HG03521 (cell line): ENCODE results near the gene GTPBP3.

Source experiments
- ATAC-seq: cut with Tn5 transposase; IDR thresholded peaks from one replicate; pipeline ENCODE4 v1.9.1; 2021; ENCODE audit warnings: mild to moderate bottlenecking, moderate library complexity; ENCODE audit not compliant: unreplicated experiment

GTPBP3 gene

GRCh38 chr19:17379221-17379631 is 41.9 kb downstream of the GTPBP3 start:
- ATAC-seq: no peak

GRCh38 chr19:17380426-17381138 is 43.2 kb downstream of the GTPBP3 start:
- no peak for ATAC-seq

GRCh38 chr19:17385878-17386611 is 48.7 kb downstream of the GTPBP3 start:
- no peak for ATAC-seq

GRCh38 chr19:17389288-17389687 is 51.9 kb downstream of the GTPBP3 start:
- ATAC-seq: no peak

GRCh38 chr19:17389957-17390664 is 52.8 kb downstream of the GTPBP3 start:
- no peak for ATAC-seq

- peak; percentile 89 for ATAC-seq
Observed at GRCh38 chr19:17390665-17391370, 53.5 kb downstream of the GTPBP3 start.

GRCh38 chr19:17391371-17392151 is 54.2 kb downstream of the GTPBP3 start:
- ATAC-seq: no peak
